Lower leg skin (tissue), 4 donors: ENCODE results near the gene CLDN16. TPM values are rescaled to one million over a fixed set of nuclear protein-coding genes. Genes with fewer than 3 reads are reported as not detected.

ENCODE experiments used
- DNase-seq, 2 donors: peaks; one replicate each; pipeline ENCODE4 v3.0.0-alpha.2; 2019; ENCODE audit warnings: low spot score in 2 of 2
- H3K4me3 ChIP-seq: fragments of 200-600 bp; sonication (generic); 2 replicates; pipeline ENCODE4 v1.5.1; 2017; ENCODE audit warnings: mild to moderate bottlenecking, low read depth; ENCODE audit not compliant: poor library complexity, severe bottlenecking
- CTCF ChIP-seq, 3 donors: fragments of 450-650 bp; IDR thresholded peaks; one replicate each; pipeline ENCODE4 v1.5.1; 2016; ENCODE audit warnings: antibody characterized with exemption in 3 of 3, mild to moderate bottlenecking in 3 of 3, moderate library complexity in 2 of 3
- POLR2A ChIP-seq, 2 donors: fragments of 450-650 bp; IDR thresholded peaks; one replicate each; pipeline ENCODE4 v1.6.1; 2016 to 2017; ENCODE audit warnings: antibody characterized with exemption in 2 of 2, mild to moderate bottlenecking in 1 of 2, moderate library complexity in 1 of 2
- WGBS, 2 donors: methylation state at CpG; one replicate each; pipeline ENCODE4 v1.1.5; 2018; 5-methylcytosine and 5-hydroxymethylcytosine counted together
- intact Hi-C: fragments of 100-400 bp; cut with DNase I; formaldehyde crosslinking; loops from one replicate; pipeline ENCODE4 v1.15.0; 2023; ENCODE audit warnings: low total_unique reads
- total RNA-seq, 4 donors: library from RNA; depleted of rRNA; stranded (reverse); fragments of >200 nt; gene quantifications; one replicate each; pipeline ENCODE4 v1.1.0, GENCODE V29; 2016

The CLDN16 gene
- total RNA-seq, 4 donors from 2014 or later: 1.1 to 5.1 (median 2.2) TPM

GRCh38 chr3:190396001-190396400 is 8.0 kb downstream of the CLDN16 start:
- H3K4me3 ChIP-seq: no peak overlapping the region
- DNase-seq: no peak
- TF ChIP-seq CTCF (IDR thresholded peaks at IDR 0.05): no peak
- TF ChIP-seq POLR2A (IDR thresholded peaks at IDR 0.05): no peak
- intact Hi-C loops: no loop called here

DNA sequence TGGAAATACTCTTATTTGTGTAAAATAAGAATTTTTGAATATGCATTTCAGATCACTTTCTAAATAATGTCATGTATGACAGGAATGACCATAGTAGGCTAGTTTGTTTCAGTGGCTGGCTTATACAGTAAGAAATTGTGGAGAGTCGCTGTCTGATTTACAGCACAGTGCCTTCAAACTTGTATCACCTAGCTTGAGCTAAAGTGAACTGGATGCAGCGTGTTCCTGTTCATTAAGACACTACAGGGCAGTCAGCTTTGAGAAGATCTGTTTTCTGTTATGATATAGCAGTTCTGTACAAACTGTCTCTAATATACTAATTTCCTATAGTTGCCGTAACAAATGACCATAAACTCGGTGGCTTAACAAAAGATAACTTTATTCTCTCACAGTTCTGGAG is 9.9 kb downstream of the CLDN16 start:
- TF ChIP-seq POLR2A (IDR thresholded peaks at IDR 0.05) (no peak), CTCF (IDR thresholded peaks at IDR 0.05) (no peak)
- intact Hi-C loops: no loop called here
- no peak for DNase-seq
- H3K4me3 ChIP-seq: no peak overlapping the region
- 71 to 83% methylated on average over 4 of the region's 4 CpGs for WGBS, 2 donors

- DNase-seq: no peak
- intact Hi-C loops: no loop called here
- TF ChIP-seq POLR2A (IDR thresholded peaks at IDR 0.05) (no peak), CTCF (IDR thresholded peaks at IDR 0.05) (no peak)
- H3K4me3 ChIP-seq: no peak overlapping the region
- 94 to 96% methylated on average over 8 of the region's 8 CpGs for WGBS, 2 donors
Observed at GRCh38 chr3:190399677-190400076, 11.7 kb downstream of the CLDN16 start.

DNA sequence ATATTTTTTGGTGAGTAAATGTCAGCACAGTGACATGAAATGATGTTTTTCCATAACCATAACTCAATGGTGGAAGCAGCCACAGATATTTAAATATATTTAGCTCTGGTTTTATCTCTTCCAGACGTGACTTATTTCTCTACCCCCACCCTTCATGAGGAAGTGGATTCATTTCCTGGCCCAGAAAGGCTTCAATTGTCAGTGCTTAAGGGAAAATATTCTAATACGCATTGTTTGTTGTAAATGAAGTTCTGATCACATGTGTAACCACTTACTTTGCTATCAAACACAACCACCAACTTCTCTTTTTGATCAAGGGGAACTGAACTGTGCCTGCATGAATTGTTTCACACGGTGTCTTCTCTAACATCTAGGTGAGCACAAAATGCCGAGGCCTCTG is 14.0 kb downstream of the CLDN16 start:
- DNase-seq: no peak
- H3K4me3 ChIP-seq: no peak overlapping the region
- WGBS, 2 donors: 49 to 55% methylated on average over 4 of the region's 4 CpGs
- intact Hi-C loops: no loop called here
- TF ChIP-seq CTCF (IDR thresholded peaks at IDR 0.05): no peak
- TF ChIP-seq POLR2A (IDR thresholded peaks at IDR 0.05): no peak

- no peak for DNase-seq
- intact Hi-C loops: no loop called here
- TF ChIP-seq CTCF (IDR thresholded peaks at IDR 0.05) (no peak), POLR2A (IDR thresholded peaks at IDR 0.05) (no peak)
- 88 to 95% methylated on average over 8 of the region's 8 CpGs for WGBS, 2 donors
- H3K4me3 ChIP-seq: no peak overlapping the region
Observed at GRCh38 chr3:190404715-190405114, 16.8 kb downstream of the CLDN16 start.

DNA sequence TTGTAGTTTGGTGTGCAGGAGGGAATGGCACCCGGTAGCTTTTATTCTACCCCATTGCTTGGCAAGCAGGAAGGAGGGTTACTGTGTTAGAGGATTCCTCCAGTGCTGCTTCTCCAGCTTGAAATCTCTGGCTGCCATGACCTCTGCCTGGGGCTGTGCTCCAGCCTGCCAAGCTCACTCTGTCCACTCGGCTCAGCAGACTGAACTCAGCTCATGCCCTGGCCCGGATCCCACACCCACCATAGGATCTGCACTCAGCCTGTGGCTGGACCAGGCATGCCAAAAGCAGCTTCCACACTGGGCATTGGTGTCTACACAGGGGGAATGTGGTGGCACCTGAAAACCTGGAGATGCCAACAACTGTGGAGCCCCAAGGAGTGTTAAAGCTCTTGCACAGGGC is 26.3 kb downstream of the CLDN16 start:
- no peak overlapping the region for H3K4me3 ChIP-seq
- 70 to 72% methylated on average over 3 of the region's 3 CpGs for WGBS, 2 donors

More for the DNA sequence above, 26.3 kb downstream of the CLDN16 start:
- TF ChIP-seq CTCF (IDR thresholded peaks at IDR 0.05) (no peak), POLR2A (IDR thresholded peaks at IDR 0.05) (no peak)
- intact Hi-C loops: no loop called here
- no peak for DNase-seq
